Thyroid gland (tissue), 4 donors: ENCODE measurements around the gene TLCD1. TPM values are rescaled to one million over a fixed set of nuclear protein-coding genes. Genes with fewer than 3 reads are reported as not detected.

Source experiments
- DNase-seq, 2 donors: peaks; one replicate each; pipeline ENCODE4 v3.0.0-alpha.2; 2019
- H3K27ac ChIP-seq, 3 donors: fragments of 200-600 bp; sonication (generic); 1 replicate in 2 of 3; 2 replicates in 1 of 3; pipeline ENCODE4 v1.5.1; 2016 to 2019; ENCODE audit warnings: mild to moderate bottlenecking in 1 of 3, moderate library complexity in 1 of 3
- H3K27me3 ChIP-seq: fragments of 200-600 bp; sonication (generic); one replicate; pipeline ENCODE4 v1.5.1; 2019
- H3K36me3 ChIP-seq, 2 donors: fragments of 200-600 bp; sonication (generic); one replicate each; pipeline ENCODE4 v1.5.1; 2016 to 2019
- H3K4me1 ChIP-seq, 2 donors: fragments of 200-600 bp; sonication (generic); one replicate each; pipeline ENCODE4 v1.5.1; 2017 to 2019
- H3K4me3 ChIP-seq, 3 donors: fragments of 200-600 bp; sonication (generic); replicated peaks in 1 of 3; 1 replicate in 2 of 3; 2 replicates in 1 of 3; pipeline ENCODE4 v1.5.1; 2016; ENCODE audit warnings: mild to moderate bottlenecking in 1 of 3
- H3K9me3 ChIP-seq: fragments of 200-600 bp; sonication (generic); one replicate; pipeline ENCODE4 v1.5.1; 2017
- CTCF ChIP-seq, 6 experiments: fragments of 200-600 bp in 3 of 6; fragments of 450-650 bp in 3 of 6; sonication (generic) in 3 of 6; IDR thresholded peaks; one replicate each; pipeline ENCODE4 v1.5.1; 2016 to 2019; ENCODE audit warnings: antibody characterized with exemption in 6 of 6, mild to moderate bottlenecking in 2 of 6, inconsistent platforms in 1 of 6, moderate library complexity in 1 of 6
- POLR2A ChIP-seq, 2 donors: fragments of 450-650 bp; IDR thresholded peaks; one replicate each; pipeline ENCODE4 v1.6.1; 2017; ENCODE audit warnings: antibody characterized with exemption in 2 of 2, mild to moderate bottlenecking in 2 of 2, moderate library complexity in 1 of 2
- WGBS, 2 donors: methylation state at CpG; one replicate each; pipeline ENCODE4 v1.1.5; 2017; 5-methylcytosine and 5-hydroxymethylcytosine counted together
- intact Hi-C: fragments of 100-400 bp; cut with DNase I; formaldehyde crosslinking; loops from one replicate; pipeline ENCODE4 v1.15.1; 2023
- total RNA-seq, 4 donors: library from RNA; depleted of rRNA; stranded (reverse); fragments of >200 nt; gene quantifications; one replicate each; pipeline ENCODE4 v1.2.3, GENCODE V29; 2016

TLCD1 gene
- total RNA-seq, 4 donors from 2014 or later, result 1.6 to 21.4 (median 5.1) TPM

- H3K27ac ChIP-seq, result no peak overlapping the region
- intact Hi-C loops, result no loop called here
- H3K4me1 ChIP-seq, result peaks cover 7 to 13% of the 10 kb centered on the region in 2 donors
- 87 to 93% methylated on average over 1 of the region's 1 CpG for WGBS, 2 donors
- TF ChIP-seq POLR2A (IDR thresholded peaks at IDR 0.05) (no peak), CTCF (IDR thresholded peaks at IDR 0.05) (no peak)
- H3K4me3 ChIP-seq, result no peak overlapping the region
- no peaks in the 10 kb centered on the region for H3K9me3 ChIP-seq
- H3K27me3 ChIP-seq, result no peaks in the 10 kb centered on the region
- no peak for DNase-seq
- no peaks in the 10 kb centered on the region for H3K36me3 ChIP-seq
Measured at GRCh38 chr17:28733346-28733745, 7.3 kb upstream of the TLCD1 start.

GRCh38 chr17:28729950-28730330 is 3.9 kb upstream of the TLCD1 start:
- no peak for DNase-seq
- WGBS, 2 donors, result 90% methylated on average over 11 of the region's 11 CpGs
- Histone ChIP-seq H3K36me3 (no peaks in the 10 kb centered on the region), H3K27ac (no peak overlapping the region), H3K4me1 (peaks cover 14 to 16% of the 10 kb centered on the region in 2 donors), H3K9me3 (no peaks in the 10 kb centered on the region), H3K4me3 (no peak overlapping the region), H3K27me3 (no peaks in the 10 kb centered on the region)
- intact Hi-C loops, result loop anchor here (5.0 kb wide), 2 partner anchors 83 to 222 kb away; partner anchors contain the start of genes BLTP2 and PHF12
- TF ChIP-seq CTCF (IDR thresholded peaks at IDR 0.05), result no peak
- TF ChIP-seq POLR2A (IDR thresholded peaks at IDR 0.05), result no peak

- peaks cover 12% of the 10 kb centered on the region in 2 donors for H3K36me3 ChIP-seq
- TF ChIP-seq CTCF (IDR thresholded peaks at IDR 0.05), result no peak
- TF ChIP-seq POLR2A (IDR thresholded peaks at IDR 0.05), result peak; percentile 84 to 93
- peaks cover 15 to 16% of the 10 kb centered on the region in 2 donors for H3K4me1 ChIP-seq
- H3K27me3 ChIP-seq, result no peaks in the 10 kb centered on the region
- H3K9me3 ChIP-seq, result no peaks in the 10 kb centered on the region
- H3K4me3 ChIP-seq, result peak within 1 kb of the TSS; percentile 21 to 87 (median 55)
- peak; percentile 95 to 97 for DNase-seq
- intact Hi-C loops, result loop anchor here (5.0 kb wide), 2 partner anchors 81 to 224 kb away; partner anchors contain the start of genes BLTP2 and PHF12
- peak within 1 kb of the TSS; percentile 92 to 98 (median 94) for H3K27ac ChIP-seq
- WGBS, 2 donors, result 1% methylated on average over 46 to 53 of the region's 64 CpGs
Measured at GRCh38 chr17:28728364-28729200, 2.5 kb upstream of the TLCD1 start, which contains the start of gene NEK8. NEK8 (plus strand) TSS chr17:28728788; CDS start chr17:28728814, 26 bp downstream.

- DNase-seq, result peak; percentile 96
- TF ChIP-seq POLR2A (IDR thresholded peaks at IDR 0.05) (peak in 1 of 2 donors; percentile 20), CTCF (IDR thresholded peaks at IDR 0.05) (peak in 5 of 6 experiments; percentile 99 to 100 (median 100))
- Histone ChIP-seq H3K27me3 (no peaks in the 10 kb centered on the region), H3K4me3 (peak overlapping the region in 2 of 3 donors; percentile 34 to 55), H3K4me1 (peaks cover 16% of the 10 kb centered on the region in 2 donors), H3K9me3 (no peaks in the 10 kb centered on the region), H3K36me3 (peaks cover 26 to 29% of the 10 kb centered on the region in 2 donors), H3K27ac (peak overlapping the region; percentile 92 to 98 (median 94))
- 1% methylated on average over 32 to 36 of the region's 57 CpGs for WGBS, 2 donors
- intact Hi-C loops, result loop anchor here (5.0 kb wide), 2 partner anchors 80 to 225 kb away; partner anchors contain the start of genes BLTP2 and PHF12
Measured at GRCh38 chr17:28726627-28727491, 826 bp upstream of the TLCD1 start.
